ENCODE results near the gene LAP3. TPM values are rescaled to one million over a fixed set of nuclear protein-coding genes. Genes with fewer than 3 reads are reported as not detected.
A peak's percentile ranks its signal among the peaks of the same experiment; 100 is the strongest.

LAP3 gene
- total RNA-seq, 1 donor from 2014 or later, result 48.9 TPM

DNA sequence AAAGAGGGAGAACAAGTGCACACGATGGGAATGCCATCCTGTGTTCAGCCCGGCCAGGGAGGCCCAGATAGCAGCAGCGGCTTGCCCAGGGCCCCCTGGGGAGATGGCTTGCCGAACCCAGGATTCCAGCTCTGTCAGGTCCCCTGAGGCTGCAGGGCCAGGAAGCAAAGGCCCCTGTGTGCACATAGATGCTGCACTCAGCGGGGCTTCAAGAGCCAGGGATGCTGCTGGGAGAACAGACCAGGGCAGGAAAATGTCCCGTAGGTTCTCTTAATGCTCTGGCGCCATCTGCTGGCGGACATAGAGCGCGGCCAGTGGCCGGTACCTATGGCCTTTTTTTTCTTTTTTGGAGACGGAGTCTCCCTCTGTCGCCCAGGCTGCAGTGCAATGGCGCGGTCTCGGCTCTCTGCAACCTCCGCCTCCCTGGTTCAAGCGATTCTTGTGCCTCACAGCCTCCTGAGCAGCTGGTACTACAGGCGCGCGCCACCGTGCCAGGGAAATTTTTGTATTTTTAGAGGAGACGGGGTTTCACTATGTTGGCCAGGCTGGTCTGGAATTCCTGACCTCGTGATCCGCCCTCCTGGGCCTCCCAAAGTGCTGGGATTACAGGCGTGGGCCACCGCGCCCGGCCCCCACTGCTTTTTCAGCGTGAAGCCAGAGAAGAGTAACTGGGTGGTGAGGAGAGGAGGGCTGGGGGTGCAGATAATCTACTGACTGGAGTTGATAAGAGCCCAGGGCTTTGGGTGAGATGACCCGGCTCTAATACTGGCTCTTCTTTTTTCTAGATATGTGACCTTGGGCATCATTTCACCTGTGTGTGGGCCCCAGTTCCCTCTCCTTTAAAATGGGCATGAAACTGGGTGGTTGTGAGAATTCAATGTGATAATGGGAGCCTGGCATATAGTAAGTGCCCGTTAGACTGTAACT is 60.0 kb downstream of the LAP3 start:
- H3K9me3 Mint-ChIP-seq, result no peaks in the 10 kb centered on the region
- peak; percentile 77 for DNase-seq (ENCODE audit: extremely low spot score, unreplicated experiment)
- H3K36me3 Mint-ChIP-seq, result peaks cover 9% of the 10 kb centered on the region
- H3K4me1 Mint-ChIP-seq (ENCODE audit: unreplicated experiment), result no peaks in the 10 kb centered on the region
- no peak overlapping the region for H3K27ac Mint-ChIP-seq
- TF ChIP-seq, protein P1, sequence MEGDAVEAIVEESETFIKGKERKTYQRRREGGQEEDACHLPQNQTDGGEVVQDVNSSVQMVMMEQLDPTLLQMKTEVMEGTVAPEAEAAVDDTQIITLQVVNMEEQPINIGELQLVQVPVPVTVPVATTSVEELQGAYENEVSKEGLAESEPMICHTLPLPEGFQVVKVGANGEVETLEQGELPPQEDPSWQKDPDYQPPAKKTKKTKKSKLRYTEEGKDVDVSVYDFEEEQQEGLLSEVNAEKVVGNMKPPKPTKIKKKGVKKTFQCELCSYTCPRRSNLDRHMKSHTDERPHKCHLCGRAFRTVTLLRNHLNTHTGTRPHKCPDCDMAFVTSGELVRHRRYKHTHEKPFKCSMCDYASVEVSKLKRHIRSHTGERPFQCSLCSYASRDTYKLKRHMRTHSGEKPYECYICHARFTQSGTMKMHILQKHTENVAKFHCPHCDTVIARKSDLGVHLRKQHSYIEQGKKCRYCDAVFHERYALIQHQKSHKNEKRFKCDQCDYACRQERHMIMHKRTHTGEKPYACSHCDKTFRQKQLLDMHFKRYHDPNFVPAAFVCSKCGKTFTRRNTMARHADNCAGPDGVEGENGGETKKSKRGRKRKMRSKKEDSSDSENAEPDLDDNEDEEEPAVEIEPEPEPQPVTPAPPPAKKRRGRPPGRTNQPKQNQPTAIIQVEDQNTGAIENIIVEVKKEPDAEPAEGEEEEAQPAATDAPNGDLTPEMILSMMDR (conservative IDR thresholded peaks at IDR 0.05), result peak; percentile 96
- H3K4me3 Mint-ChIP-seq, result no peak overlapping the region
- H3K27me3 Mint-ChIP-seq, result no peaks in the 10 kb centered on the region

DNA sequence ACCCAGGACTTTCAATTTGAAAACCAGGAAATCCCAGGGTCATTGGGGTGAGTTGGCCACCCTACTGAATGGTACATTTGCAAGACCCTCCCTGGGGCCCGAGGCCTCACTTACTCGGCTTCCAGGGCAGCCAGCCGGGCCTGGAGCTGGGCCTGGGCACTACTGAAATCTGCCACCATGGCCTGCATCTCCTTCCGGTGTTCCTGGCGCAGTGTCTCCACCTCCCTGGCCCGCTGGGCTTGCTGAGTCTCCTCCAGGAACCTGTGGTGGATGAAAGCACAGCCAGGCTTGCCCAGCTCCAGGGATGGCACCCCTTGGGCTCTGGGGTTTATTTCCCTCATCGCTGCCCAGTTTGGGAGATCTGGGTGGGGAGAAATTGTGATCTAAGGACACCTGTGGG is 62.1 kb downstream of the LAP3 start:
- Mint-ChIP-seq H3K27ac (no peak overlapping the region), H3K4me1 (ENCODE audit: unreplicated experiment) (no peaks in the 10 kb centered on the region), H3K27me3 (no peaks in the 10 kb centered on the region), H3K36me3 (peaks cover 14% of the 10 kb centered on the region), H3K9me3 (peaks cover 6% of the 10 kb centered on the region), H3K4me3 (no peak overlapping the region)
- TF ChIP-seq, protein P1 (conservative IDR thresholded peaks at IDR 0.05), result no peak
- no peak for DNase-seq (ENCODE audit: extremely low spot score, unreplicated experiment)

DNA sequence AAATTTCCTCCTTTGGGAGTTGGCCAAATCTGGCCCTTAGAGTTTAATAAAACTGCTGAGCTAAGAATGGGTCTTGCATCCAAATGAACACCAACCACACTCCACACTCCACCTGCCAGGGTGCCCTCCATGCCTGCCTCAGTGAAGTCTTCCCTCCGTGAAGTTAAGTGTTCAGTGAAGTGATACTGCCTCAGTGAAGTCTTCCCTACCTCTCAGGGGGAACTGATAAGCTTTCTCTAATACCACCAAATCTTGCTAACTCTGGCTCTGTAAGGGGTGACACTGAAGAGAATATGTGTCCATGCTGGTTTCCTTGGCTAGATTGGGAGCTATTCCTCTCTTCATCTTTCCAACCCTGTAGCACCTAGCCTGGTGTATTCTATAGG is 65.4 kb downstream of the LAP3 start:
- Mint-ChIP-seq H3K9me3 (peaks cover 11% of the 10 kb centered on the region), H3K27me3 (no peaks in the 10 kb centered on the region), H3K36me3 (peaks cover 8% of the 10 kb centered on the region), H3K27ac (no peak overlapping the region), H3K4me1 (ENCODE audit: unreplicated experiment) (no peaks in the 10 kb centered on the region), H3K4me3 (no peak overlapping the region)
- no peak for DNase-seq (ENCODE audit: extremely low spot score, unreplicated experiment)
- TF ChIP-seq, protein P1 (conservative IDR thresholded peaks at IDR 0.05), result no peak

GRCh38 chr4:17646693-17647092 is 69.7 kb downstream of the LAP3 start:
- H3K36me3 Mint-ChIP-seq, result peaks cover 8% of the 10 kb centered on the region
- H3K4me1 Mint-ChIP-seq (ENCODE audit: unreplicated experiment), result no peaks in the 10 kb centered on the region
- H3K27me3 Mint-ChIP-seq, result no peaks in the 10 kb centered on the region
- H3K27ac Mint-ChIP-seq, result no peak overlapping the region
- H3K9me3 Mint-ChIP-seq, result peaks cover 11% of the 10 kb centered on the region
- no peak overlapping the region for H3K4me3 Mint-ChIP-seq
- TF ChIP-seq, protein P1 (conservative IDR thresholded peaks at IDR 0.05), result no peak
- no peak for DNase-seq (ENCODE audit: extremely low spot score, unreplicated experiment)

GRCh38 chr4:17647176-17647806 is 70.3 kb downstream of the LAP3 start:
- TF ChIP-seq, protein P1 (conservative IDR thresholded peaks at IDR 0.05), result no peak
- Mint-ChIP-seq H3K9me3 (peaks cover 11% of the 10 kb centered on the region), H3K27me3 (no peaks in the 10 kb centered on the region), H3K36me3 (peaks cover 8% of the 10 kb centered on the region), H3K4me3 (no peak overlapping the region), H3K4me1 (ENCODE audit: unreplicated experiment) (no peaks in the 10 kb centered on the region), H3K27ac (no peak overlapping the region)
- no peak for DNase-seq (ENCODE audit: extremely low spot score, unreplicated experiment)

Data from type B pancreatic cell (in vitro differentiated cells).